Hepatocyte (in vitro differentiated cells): ENCODE data around the gene PTCRA.

Source experiments
- EZH2phosphoT487 ChIP-seq: fragments of 200-600 bp; sonication (generic); IDR thresholded peaks from one replicate; pipeline ENCODE4 v1.6.1; 2018; ENCODE audit warnings: antibody characterized with exemption, mild to moderate bottlenecking, low read depth, moderate library complexity; ENCODE audit not compliant: unreplicated experiment, severe bottlenecking
- TF ChIP-seq, protein P1 (sequence below): fragments of 200-600 bp; sonication (generic); IDR thresholded peaks from 2 replicates; pipeline ENCODE4 v1.5.1; 2016; ENCODE audit warnings: antibody characterized with exemption, mild to moderate bottlenecking; ENCODE audit not compliant: poor library complexity

GRCh38 chr6:42967228-42967627 is 51.4 kb downstream of the PTCRA start:
- no peak for TF ChIP-seq EZH2phosphoT487
- TF ChIP-seq, protein P1, sequence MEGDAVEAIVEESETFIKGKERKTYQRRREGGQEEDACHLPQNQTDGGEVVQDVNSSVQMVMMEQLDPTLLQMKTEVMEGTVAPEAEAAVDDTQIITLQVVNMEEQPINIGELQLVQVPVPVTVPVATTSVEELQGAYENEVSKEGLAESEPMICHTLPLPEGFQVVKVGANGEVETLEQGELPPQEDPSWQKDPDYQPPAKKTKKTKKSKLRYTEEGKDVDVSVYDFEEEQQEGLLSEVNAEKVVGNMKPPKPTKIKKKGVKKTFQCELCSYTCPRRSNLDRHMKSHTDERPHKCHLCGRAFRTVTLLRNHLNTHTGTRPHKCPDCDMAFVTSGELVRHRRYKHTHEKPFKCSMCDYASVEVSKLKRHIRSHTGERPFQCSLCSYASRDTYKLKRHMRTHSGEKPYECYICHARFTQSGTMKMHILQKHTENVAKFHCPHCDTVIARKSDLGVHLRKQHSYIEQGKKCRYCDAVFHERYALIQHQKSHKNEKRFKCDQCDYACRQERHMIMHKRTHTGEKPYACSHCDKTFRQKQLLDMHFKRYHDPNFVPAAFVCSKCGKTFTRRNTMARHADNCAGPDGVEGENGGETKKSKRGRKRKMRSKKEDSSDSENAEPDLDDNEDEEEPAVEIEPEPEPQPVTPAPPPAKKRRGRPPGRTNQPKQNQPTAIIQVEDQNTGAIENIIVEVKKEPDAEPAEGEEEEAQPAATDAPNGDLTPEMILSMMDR = no peak
